AG08396 (cell line): ENCODE results near the gene DFFB.

Source experiments
- DNase-seq: peaks from one replicate; pipeline ENCODE4 v3.0.0; 2012; ENCODE audit warnings: low spot score, mixed read lengths

DFFB gene

DNA sequence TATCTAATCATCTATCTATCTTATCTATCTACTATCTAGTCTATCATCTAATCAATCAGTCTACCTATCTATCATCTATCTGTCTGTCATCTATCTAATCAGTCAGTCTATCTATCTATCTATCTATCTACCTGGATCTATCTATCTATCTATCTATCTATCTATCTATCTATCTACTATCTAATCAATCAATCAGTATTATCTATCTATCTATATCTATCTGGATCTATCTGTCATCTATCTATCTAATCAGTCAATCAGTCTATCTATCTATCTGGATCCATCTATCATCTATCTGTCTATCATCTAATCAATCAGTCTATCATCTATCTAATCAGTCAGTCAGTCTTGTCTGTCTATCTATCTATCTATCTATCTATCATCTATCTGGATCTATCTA lies 69.7 kb downstream of the DFFB start:
- DNase-seq: no peak

DNA sequence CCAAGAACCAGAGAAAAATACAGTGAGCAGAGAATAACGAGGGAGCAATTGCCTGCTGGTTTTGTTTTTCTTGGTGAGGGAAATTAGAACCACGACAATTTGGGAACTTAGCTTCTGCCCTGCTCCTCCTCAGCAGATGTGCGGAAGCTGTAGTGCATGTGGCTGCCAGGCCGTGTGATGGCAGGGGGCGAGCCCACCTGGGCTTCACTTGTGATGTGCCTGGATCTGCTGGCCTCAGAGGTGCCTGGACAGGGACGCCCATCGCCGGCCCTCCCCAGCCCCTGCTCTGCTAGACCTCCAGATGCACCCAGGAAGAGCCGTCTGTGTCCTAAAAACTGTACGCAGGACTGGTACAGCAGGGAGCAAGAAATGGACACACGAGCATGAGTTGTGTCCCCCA lies 71.3 kb downstream of the DFFB start:
- no peak for DNase-seq

DNA sequence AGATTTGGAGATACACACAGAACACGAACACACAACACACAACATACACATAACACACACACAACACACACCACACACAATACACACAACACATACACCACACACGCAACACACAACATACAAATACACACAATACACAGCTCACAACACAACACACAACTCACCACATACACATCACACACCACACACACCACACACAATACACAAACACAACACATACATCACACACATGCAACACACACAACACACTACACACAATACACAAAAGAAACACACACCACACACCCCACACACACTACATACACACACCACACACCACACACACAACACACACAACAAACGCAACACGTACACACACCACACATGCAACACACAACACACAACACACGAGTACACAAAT lies 71.8 kb downstream of the DFFB start:
- no peak for DNase-seq

DNA sequence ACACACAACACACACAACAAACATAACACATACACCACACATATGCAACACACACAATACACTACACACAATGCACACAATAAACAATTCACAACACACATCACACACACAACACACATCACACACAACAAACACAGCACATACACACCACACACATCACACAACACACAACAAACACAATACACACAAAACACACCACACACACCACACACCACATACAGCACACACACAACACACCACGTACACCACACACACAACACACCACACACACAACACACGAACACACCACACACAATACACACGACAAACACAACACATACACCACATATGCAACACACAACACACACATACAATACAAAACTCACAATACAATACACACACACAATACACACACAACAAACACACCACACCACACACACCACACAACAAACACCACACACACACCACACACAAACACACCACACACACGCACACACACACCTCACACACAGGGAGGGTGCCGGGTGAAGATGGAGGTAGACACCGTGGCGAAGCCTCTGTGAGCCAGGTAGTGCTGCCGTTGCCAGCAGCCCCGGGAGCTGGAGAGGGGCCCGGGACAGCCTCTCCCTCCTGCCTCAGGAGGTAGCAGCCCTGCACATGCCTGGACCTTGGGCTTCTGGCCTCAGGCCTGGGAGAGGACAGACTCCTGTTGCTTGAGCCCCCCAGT lies 73.2 kb downstream of the DFFB start:
- DNase-seq: no peak

DNA sequence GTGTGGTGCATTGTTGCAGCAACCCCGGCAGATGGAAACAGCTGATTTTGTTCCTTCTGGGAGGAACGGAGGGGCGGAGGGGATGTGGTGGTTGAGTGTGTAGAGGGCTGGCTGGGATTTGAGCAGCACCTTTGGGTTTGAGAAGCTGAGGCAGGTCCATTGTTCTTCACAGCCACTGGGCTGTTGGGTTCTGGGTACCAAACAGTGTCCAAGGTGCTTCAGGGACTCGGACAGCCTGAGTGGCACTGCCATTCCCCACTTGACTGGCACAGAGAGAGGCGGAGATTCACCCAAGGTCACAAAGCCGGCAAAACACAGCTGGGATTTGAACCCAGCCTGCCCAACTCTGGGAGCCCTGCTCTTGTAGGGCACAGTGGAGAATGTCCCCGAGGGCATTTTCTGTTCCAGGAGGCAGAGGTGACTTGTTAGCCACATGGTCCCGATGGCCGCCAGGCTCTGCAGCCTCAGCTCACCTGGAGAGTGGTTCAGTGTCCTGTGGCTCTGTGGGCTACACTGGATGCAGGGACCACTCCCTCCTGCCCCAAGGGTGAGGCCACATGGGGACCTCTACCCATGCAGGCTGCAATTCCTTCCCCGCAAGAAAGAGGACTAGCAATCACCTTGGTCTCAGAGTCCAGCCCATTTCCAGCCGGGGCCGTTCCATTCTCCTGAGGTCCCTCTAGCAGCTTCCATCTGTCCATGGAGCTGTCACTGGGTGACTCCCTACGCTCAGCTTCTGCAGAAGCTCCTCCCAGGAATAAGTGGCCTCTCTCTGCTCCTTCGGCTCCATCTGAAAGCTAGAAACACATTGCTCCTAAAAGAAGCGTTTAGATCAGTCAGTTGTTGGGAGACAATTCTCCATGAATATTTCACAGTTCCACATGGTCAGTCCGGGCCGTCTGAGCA lies 74.0 kb downstream of the DFFB start:
- no peak for DNase-seq

DNA sequence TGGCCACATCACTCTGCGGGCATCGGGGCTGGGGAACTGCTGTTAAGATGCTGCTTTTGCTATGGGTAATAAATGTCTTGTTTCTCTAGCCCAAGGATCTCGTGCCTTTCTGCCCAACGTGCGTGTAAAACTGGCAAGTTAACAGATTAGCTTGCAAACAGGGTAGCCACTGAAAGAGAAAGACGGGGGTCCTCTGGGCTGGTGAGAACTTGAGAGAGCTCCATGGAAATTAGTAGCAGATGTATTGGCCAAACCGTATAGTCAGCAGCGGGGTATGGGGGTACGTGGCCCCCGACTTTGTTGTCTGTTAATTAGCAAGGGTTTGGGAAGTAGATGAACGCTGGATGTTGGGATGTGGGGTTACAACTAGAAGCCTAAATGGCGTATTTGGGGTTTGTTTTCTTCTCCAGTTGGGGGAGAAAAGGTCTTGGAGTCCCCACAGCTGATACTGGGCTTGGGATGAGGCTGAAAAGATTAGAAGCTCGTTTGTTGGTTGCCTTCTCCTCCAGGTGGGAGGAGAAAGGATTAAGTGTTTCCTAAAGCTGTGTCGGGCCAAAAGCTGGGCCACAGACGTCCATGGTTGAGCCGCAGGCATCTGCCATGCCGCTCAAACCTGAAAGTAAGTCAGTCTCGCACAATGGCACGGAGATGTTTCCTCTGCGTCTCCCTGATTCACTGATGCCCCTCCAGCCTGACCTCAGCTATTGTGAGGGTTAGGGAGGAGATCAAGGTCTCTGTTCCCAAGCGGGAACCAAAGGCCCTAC lies 75.1 kb downstream of the DFFB start:
- DNase-seq: no peak
